Measurements from ENCODE around the gene EXT2. TPM values are rescaled to one million over a fixed set of nuclear protein-coding genes. Genes with fewer than 3 reads are reported as not detected.

Gene EXT2
- total and polyA plus RNA-seq, 10 of the 15 experiments (the other 5 are each of a cell fraction or from before 2014, with no cell fraction given): 3.8 to 31.4 (median 17.9) TPM

GRCh38 chr11:44246726-44247125 lies 151.2 kb downstream of the EXT2 start:
- Histone ChIP-seq H2AFZ (ENCODE audit: control insufficient read depth, low read depth, low read length) (no peak overlapping the region), H3K4me1 (ENCODE audit: control insufficient read depth, insufficient read depth, low read length) (no peaks in the 10 kb centered on the region), H3K4me2 (ENCODE audit: control insufficient read depth, insufficient read depth) (no peak overlapping the region), H4K20me1 (ENCODE audit: control insufficient read depth, insufficient read depth) (no peaks in the 10 kb centered on the region; the same call in 1 of the 2 replicates), H3K4me3 (no peak overlapping the region), H3K36me3 (ENCODE audit: control insufficient read depth in 2 of 2, insufficient read depth in 2 of 2, low read length in 1 of 2) (peaks cover 0 to 4% of the 10 kb centered on the region in 2 experiments; a peak in 3 of 4 replicates), H3K27ac (ENCODE audit: control insufficient read depth, insufficient read depth) (no peak overlapping the region), H3K79me2 (ENCODE audit: control insufficient read depth, insufficient read depth, low read length) (no peaks in the 10 kb centered on the region), H3K27me3 (replicated peaks in 1 of 2; ENCODE audit: control insufficient read depth in 2 of 2, insufficient read depth in 2 of 2, low read length in 1 of 2) (no peaks in the 10 kb centered on the region), H3K9ac (ENCODE audit: control insufficient read depth, insufficient read depth, low read length) (no peak overlapping the region), H3K9me3 (replicated peaks; ENCODE audit: control insufficient read depth, insufficient read depth, low read length) (no peaks in the 10 kb centered on the region)
- ChIA-PET POLR2A (no interaction called here), SMC1A (ENCODE audit: uncharacterized antibody, unreplicated experiment) (interaction anchor here (0.8 kb wide), 1 partner anchor 8 kb away, joined by 3 read pairs; no protein-coding TSS in a partner anchor), CTCF (interaction anchor here (0.6 kb wide), 1 partner anchor 48 kb away, joined by 3 read pairs; no protein-coding TSS in a partner anchor), RAD21 (ENCODE audit: unreplicated experiment) (interaction anchor here (0.9 kb wide), 1 partner anchor 474 kb away, joined by 4 read pairs; no protein-coding TSS in a partner anchor)
- ATAC-seq (no peak), DNase-seq (ENCODE audit: low read depth, low spot score) (no peak), FAIRE-seq (no peak)
- intact Hi-C loops (cut with micrococcal nuclease; ENCODE audit: unreplicated experiment) (no loop called here), in situ Hi-C loops (cut with MboI) (no loop called here)
- no peak for TF ChIP-seq ZNF207 (IDR thresholded peaks at IDR 0.05; ENCODE audit: borderline replicate concordance)
- TF ChIP-seq NBN (IDR thresholded peaks at IDR 0.05): no peak
- TF ChIP-seq, protein P1, sequence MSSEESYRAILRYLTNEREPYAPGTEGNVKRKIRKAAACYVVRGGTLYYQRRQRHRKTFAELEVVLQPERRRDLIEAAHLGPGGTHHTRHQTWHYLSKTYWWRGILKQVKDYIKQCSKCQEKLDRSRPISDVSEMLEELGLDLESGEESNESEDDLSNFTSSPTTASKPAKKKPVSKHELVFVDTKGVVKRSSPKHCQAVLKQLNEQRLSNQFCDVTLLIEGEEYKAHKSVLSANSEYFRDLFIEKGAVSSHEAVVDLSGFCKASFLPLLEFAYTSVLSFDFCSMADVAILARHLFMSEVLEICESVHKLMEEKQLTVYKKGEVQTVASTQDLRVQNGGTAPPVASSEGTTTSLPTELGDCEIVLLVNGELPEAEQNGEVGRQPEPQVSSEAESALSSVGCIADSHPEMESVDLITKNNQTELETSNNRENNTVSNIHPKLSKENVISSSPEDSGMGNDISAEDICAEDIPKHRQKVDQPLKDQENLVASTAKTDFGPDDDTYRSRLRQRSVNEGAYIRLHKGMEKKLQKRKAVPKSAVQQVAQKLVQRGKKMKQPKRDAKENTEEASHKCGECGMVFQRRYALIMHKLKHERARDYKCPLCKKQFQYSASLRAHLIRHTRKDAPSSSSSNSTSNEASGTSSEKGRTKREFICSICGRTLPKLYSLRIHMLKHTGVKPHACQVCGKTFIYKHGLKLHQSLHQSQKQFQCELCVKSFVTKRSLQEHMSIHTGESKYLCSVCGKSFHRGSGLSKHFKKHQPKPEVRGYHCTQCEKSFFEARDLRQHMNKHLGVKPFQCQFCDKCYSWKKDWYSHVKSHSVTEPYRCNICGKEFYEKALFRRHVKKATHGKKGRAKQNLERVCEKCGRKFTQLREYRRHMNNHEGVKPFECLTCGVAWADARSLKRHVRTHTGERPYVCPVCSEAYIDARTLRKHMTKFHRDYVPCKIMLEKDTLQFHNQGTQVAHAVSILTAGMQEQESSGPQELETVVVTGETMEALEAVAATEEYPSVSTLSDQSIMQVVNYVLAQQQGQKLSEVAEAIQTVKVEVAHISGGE (CRISPR knock-in tag; IDR thresholded peaks at IDR 0.05): no peak
- no peak for TF ChIP-seq BHLHE40 (IDR thresholded peaks at IDR 0.05; ENCODE audit: borderline replicate concordance in 1 of 2, low read depth in 2 of 2, low read length in 1 of 2)
- no peak for TF ChIP-seq MYB (IDR thresholded peaks at IDR 0.05; ENCODE audit: borderline replicate concordance, low read depth, low read length)
- TF ChIP-seq, protein P2, sequence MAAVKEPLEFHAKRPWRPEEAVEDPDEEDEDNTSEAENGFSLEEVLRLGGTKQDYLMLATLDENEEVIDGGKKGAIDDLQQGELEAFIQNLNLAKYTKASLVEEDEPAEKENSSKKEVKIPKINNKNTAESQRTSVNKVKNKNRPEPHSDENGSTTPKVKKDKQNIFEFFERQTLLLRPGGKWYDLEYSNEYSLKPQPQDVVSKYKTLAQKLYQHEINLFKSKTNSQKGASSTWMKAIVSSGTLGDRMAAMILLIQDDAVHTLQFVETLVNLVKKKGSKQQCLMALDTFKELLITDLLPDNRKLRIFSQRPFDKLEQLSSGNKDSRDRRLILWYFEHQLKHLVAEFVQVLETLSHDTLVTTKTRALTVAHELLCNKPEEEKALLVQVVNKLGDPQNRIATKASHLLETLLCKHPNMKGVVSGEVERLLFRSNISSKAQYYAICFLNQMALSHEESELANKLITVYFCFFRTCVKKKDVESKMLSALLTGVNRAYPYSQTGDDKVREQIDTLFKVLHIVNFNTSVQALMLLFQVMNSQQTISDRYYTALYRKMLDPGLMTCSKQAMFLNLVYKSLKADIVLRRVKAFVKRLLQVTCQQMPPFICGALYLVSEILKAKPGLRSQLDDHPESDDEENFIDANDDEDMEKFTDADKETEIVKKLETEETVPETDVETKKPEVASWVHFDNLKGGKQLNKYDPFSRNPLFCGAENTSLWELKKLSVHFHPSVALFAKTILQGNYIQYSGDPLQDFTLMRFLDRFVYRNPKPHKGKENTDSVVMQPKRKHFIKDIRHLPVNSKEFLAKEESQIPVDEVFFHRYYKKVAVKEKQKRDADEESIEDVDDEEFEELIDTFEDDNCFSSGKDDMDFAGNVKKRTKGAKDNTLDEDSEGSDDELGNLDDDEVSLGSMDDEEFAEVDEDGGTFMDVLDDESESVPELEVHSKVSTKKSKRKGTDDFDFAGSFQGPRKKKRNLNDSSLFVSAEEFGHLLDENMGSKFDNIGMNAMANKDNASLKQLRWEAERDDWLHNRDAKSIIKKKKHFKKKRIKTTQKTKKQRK (IDR thresholded peaks at IDR 0.05; ENCODE audit: low read depth, low read length): no peak
- no peak for TF ChIP-seq HDAC2 (IDR thresholded peaks at IDR 0.05)
- no peak for TF ChIP-seq KAT2A (conservative IDR thresholded peaks at IDR 0.05; ENCODE audit: control insufficient read depth, low read depth, low read length)
- no peak for TF ChIP-seq FOXM1 (IDR thresholded peaks at IDR 0.05; ENCODE audit: low read depth, low read length)
- no TSS peak for BruUV-seq (replicated peaks)
- WGBS (ENCODE audit: insufficient coverage, insufficient replicate concordance, low lambda C conversion rate, missing lambda C conversion rate): 94% methylated on average over 4 of the region's 4 CpGs

Measured in GM12878 (cell line).